ENCODE measurements around the gene DENND1B.

GRCh38 chr1:197743578-197743977 lies 31.7 kb downstream of the DENND1B start:
- TF ChIP-seq, protein P1, sequence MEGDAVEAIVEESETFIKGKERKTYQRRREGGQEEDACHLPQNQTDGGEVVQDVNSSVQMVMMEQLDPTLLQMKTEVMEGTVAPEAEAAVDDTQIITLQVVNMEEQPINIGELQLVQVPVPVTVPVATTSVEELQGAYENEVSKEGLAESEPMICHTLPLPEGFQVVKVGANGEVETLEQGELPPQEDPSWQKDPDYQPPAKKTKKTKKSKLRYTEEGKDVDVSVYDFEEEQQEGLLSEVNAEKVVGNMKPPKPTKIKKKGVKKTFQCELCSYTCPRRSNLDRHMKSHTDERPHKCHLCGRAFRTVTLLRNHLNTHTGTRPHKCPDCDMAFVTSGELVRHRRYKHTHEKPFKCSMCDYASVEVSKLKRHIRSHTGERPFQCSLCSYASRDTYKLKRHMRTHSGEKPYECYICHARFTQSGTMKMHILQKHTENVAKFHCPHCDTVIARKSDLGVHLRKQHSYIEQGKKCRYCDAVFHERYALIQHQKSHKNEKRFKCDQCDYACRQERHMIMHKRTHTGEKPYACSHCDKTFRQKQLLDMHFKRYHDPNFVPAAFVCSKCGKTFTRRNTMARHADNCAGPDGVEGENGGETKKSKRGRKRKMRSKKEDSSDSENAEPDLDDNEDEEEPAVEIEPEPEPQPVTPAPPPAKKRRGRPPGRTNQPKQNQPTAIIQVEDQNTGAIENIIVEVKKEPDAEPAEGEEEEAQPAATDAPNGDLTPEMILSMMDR (IDR thresholded peaks at IDR 0.05) = no peak
- TF ChIP-seq POLR2A (IDR thresholded peaks at IDR 0.05) = no peak
- TF ChIP-seq POLR2AphosphoS5 (IDR thresholded peaks at IDR 0.05; ENCODE audit: insufficient read depth in 1 of 2, low read depth in 1 of 2) = no peak
